NB4 (cell line): ENCODE data around the gene ADAP1.

Experiments
- MYC ChIP-seq: IDR thresholded peaks from 2 replicates; pipeline ENCODE4 v1.6.1; 2011; ENCODE audit warnings: low read depth, low read length
- TF ChIP-seq, protein P1 (sequence below): IDR thresholded peaks from one replicate; pipeline ENCODE4 v1.5.1; 2012; ENCODE audit warnings: low read depth, low read length

DNA sequence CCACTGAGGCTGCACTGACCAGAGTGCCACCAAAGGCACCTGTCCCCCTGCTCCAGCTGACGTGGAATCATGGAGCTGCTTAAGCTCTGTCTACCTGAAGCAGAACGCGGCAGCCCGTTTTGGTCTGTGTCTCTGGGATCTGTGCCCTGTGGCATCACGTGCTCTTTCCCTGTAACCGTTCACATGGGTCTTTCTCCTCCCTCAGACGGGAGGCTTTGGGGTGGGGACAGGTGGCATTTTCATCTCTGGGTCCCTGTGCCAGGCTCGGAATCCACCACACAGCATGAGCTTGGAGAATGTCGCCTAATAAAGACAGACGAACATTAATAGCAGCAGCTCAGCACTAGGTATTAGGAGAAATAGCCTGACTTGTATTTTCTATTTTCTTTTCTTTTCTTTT lies 1.6 kb upstream of the ADAP1 start:
- TF ChIP-seq, protein P1, sequence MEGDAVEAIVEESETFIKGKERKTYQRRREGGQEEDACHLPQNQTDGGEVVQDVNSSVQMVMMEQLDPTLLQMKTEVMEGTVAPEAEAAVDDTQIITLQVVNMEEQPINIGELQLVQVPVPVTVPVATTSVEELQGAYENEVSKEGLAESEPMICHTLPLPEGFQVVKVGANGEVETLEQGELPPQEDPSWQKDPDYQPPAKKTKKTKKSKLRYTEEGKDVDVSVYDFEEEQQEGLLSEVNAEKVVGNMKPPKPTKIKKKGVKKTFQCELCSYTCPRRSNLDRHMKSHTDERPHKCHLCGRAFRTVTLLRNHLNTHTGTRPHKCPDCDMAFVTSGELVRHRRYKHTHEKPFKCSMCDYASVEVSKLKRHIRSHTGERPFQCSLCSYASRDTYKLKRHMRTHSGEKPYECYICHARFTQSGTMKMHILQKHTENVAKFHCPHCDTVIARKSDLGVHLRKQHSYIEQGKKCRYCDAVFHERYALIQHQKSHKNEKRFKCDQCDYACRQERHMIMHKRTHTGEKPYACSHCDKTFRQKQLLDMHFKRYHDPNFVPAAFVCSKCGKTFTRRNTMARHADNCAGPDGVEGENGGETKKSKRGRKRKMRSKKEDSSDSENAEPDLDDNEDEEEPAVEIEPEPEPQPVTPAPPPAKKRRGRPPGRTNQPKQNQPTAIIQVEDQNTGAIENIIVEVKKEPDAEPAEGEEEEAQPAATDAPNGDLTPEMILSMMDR = no peak
- TF ChIP-seq MYC = no peak
